Suprapubic skin (tissue), 4 donors: Measurements from ENCODE around the gene ZNF410. TPM values are rescaled to one million over a fixed set of nuclear protein-coding genes. Genes with fewer than 3 reads are reported as not detected.

ENCODE experiments used
- DNase-seq, 2 donors: peaks; one replicate each; pipeline ENCODE4 v3.0.0-alpha.2; 2019; ENCODE audit warnings: low spot score in 2 of 2
- H3K27ac ChIP-seq: fragments of 200-600 bp; sonication (generic); one replicate; pipeline ENCODE4 v1.5.1; 2019
- H3K27me3 ChIP-seq: fragments of 200-600 bp; sonication (generic); one replicate; pipeline ENCODE4 v1.5.1; 2019
- H3K36me3 ChIP-seq: fragments of 200-600 bp; sonication (generic); one replicate; pipeline ENCODE4 v1.5.1; 2019
- H3K4me1 ChIP-seq: fragments of 200-600 bp; sonication (generic); one replicate; pipeline ENCODE4 v1.5.1; 2019
- H3K4me3 ChIP-seq: fragments of 200-600 bp; sonication (generic); one replicate; pipeline ENCODE4 v1.5.1; 2019; ENCODE audit warnings: mild to moderate bottlenecking
- H3K9me3 ChIP-seq: fragments of 200-600 bp; sonication (generic); one replicate; pipeline ENCODE4 v1.5.1; 2019
- EP300 ChIP-seq: sonication (generic); formaldehyde crosslinking; IDR thresholded peaks from one replicate; pipeline ENCODE4 v1.6.1; 2017; ENCODE audit warnings: antibody characterized with exemption
- POLR2A ChIP-seq, 2 donors: fragments of 450-650 bp; IDR thresholded peaks; one replicate each; pipeline ENCODE4 v1.6.1; 2017; ENCODE audit warnings: antibody characterized with exemption in 2 of 2, mild to moderate bottlenecking in 2 of 2, moderate library complexity in 2 of 2
- POLR2AphosphoS5 ChIP-seq, 3 donors: sonication (generic); formaldehyde crosslinking; IDR thresholded peaks; one replicate each; pipeline ENCODE4 v1.6.1; 2017; ENCODE audit warnings: antibody characterized with exemption in 3 of 3
- WGBS: methylation state at CpG from one replicate; pipeline ENCODE4 v1.1.5; 2018; 5-methylcytosine and 5-hydroxymethylcytosine counted together
- total RNA-seq, 4 donors: library from RNA; depleted of rRNA; stranded (reverse); fragments of >200 nt; gene quantifications; one replicate each; pipeline ENCODE4 v1.1.0, GENCODE V29; 2016
- TF ChIP-seq, protein P1 (sequence below), 2 donors: fragments of 200-600 bp in 1 of 2; fragments of 450-650 bp in 1 of 2; sonication (generic) in 1 of 2; IDR thresholded peaks; one replicate each; pipeline ENCODE4 v1.5.1; 2016 to 2019; ENCODE audit warnings: antibody characterized with exemption in 2 of 2, mild to moderate bottlenecking in 1 of 2, moderate library complexity in 1 of 2

ZNF410 gene
- total RNA-seq, 4 donors from 2014 or later, result 51.9 to 71.2 (median 60.4) TPM

- TF ChIP-seq EP300 (no peak), POLR2AphosphoS5 (IDR thresholded peaks at IDR 0.05) (no peak), POLR2A (IDR thresholded peaks at IDR 0.05) (no peak)
- TF ChIP-seq, protein P1, sequence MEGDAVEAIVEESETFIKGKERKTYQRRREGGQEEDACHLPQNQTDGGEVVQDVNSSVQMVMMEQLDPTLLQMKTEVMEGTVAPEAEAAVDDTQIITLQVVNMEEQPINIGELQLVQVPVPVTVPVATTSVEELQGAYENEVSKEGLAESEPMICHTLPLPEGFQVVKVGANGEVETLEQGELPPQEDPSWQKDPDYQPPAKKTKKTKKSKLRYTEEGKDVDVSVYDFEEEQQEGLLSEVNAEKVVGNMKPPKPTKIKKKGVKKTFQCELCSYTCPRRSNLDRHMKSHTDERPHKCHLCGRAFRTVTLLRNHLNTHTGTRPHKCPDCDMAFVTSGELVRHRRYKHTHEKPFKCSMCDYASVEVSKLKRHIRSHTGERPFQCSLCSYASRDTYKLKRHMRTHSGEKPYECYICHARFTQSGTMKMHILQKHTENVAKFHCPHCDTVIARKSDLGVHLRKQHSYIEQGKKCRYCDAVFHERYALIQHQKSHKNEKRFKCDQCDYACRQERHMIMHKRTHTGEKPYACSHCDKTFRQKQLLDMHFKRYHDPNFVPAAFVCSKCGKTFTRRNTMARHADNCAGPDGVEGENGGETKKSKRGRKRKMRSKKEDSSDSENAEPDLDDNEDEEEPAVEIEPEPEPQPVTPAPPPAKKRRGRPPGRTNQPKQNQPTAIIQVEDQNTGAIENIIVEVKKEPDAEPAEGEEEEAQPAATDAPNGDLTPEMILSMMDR (IDR thresholded peaks at IDR 0.05), result no peak
- Histone ChIP-seq H3K4me3 (no peak overlapping the region), H3K4me1 (peaks cover 7% of the 10 kb centered on the region), H3K27me3 (no peaks in the 10 kb centered on the region), H3K36me3 (peaks cover 34% of the 10 kb centered on the region), H3K9me3 (no peaks in the 10 kb centered on the region), H3K27ac (no peak overlapping the region)
- no peak for DNase-seq
- WGBS, result 92% methylated on average over 16 of the region's 17 CpGs
These were observed 57.9 kb downstream of the ZNF410 start for GRCh38 chr14:73944432-73945158.

DNA sequence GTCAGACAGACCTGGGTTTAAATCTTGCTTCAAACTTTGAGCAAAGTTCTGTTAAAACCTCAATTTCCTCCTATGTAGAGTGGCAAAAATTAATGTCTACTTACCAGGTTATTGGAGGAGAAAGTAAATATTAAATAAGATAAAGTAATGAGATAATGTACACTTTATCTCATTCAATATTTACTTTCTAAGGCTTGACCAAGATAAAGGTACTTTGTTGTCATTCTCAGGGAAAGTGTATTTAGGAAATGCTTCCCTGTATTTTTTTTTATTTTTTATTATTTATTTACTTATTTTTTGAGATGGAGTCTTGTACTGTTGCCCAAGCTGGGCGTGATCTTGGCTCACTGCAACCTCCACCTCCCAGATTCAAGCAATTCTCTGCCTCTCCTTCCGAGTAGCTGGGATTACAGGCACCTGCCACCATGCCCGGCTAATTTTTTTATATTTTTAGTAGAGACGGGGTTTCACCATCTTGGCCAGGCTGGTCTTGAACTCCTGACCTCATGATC lies 58.6 kb downstream of the ZNF410 start:
- TF ChIP-seq POLR2A (IDR thresholded peaks at IDR 0.05), result no peak
- no peak for TF ChIP-seq POLR2AphosphoS5 (IDR thresholded peaks at IDR 0.05)
- TF ChIP-seq, protein P1 (IDR thresholded peaks at IDR 0.05), result no peak
- TF ChIP-seq EP300, result no peak

GRCh38 chr14:73949752-73950734 lies 63.4 kb downstream of the ZNF410 start, which contains the start of the genes COQ6 and FAM161B:
Gene COQ6 (plus strand): TSS chr14:73950302. CDS start chr14:73950333, 31 bp downstream.
Gene FAM161B (minus strand): TSS chr14:73950094. CDS start chr14:73950026, 68 bp downstream.
- WGBS, result under 1% methylated on average over 32 of the region's 70 CpGs

More for the DNA sequence above, 58.6 kb downstream of the ZNF410 start:
- H3K4me1 ChIP-seq, result peaks cover 7% of the 10 kb centered on the region
- peaks cover 29% of the 10 kb centered on the region for H3K36me3 ChIP-seq
- H3K9me3 ChIP-seq, result no peaks in the 10 kb centered on the region
- H3K27ac ChIP-seq, result no peak overlapping the region
- H3K27me3 ChIP-seq, result no peaks in the 10 kb centered on the region
- no peak overlapping the region for H3K4me3 ChIP-seq
- no peak for DNase-seq
- 65% methylated on average over 4 of the region's 4 CpGs for WGBS

DNA sequence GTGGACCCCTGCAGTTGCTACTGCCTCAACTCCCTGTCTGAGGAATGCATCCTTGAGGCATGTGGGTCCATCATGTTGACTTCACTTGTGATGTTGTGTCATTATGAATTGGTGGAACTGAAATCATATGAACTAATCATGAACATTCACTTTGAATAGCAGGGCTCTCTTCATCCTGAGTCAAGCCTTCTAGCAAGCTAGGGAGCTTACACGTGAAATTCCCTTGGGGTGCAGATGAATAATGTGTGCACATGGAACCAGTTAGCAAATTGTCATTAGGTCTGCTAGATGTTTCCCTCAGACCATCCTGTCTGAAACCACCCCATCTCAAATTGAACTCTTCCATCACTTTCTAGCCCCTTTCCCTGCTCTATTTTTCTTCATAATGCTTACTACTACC lies 67.1 kb downstream of the ZNF410 start:
- WGBS, result 57% methylated on average over 1 of the region's 1 CpG
- Histone ChIP-seq H3K36me3 (peaks cover 54% of the 10 kb centered on the region), H3K4me3 (no peak overlapping the region), H3K27me3 (no peaks in the 10 kb centered on the region), H3K4me1 (peaks cover 16% of the 10 kb centered on the region), H3K9me3 (no peaks in the 10 kb centered on the region), H3K27ac (no peak overlapping the region)
- DNase-seq, result no peak
- TF ChIP-seq, protein P1 (IDR thresholded peaks at IDR 0.05), result no peak
- TF ChIP-seq EP300 (no peak), POLR2A (IDR thresholded peaks at IDR 0.05) (no peak), POLR2AphosphoS5 (IDR thresholded peaks at IDR 0.05) (no peak)

More at GRCh38 chr14:73949752-73950734, 63.4 kb downstream of the ZNF410 start, which contains the start of the genes COQ6 and FAM161B:
- no peaks in the 10 kb centered on the region for H3K27me3 ChIP-seq
- H3K4me3 ChIP-seq, result peak within 1 kb of the TSS; percentile 80
- H3K9me3 ChIP-seq, result no peaks in the 10 kb centered on the region
- H3K36me3 ChIP-seq, result peaks cover 28% of the 10 kb centered on the region
- TF ChIP-seq EP300 (no peak), POLR2AphosphoS5 (IDR thresholded peaks at IDR 0.05) (peak; percentile 74 to 87 (median 82)), POLR2A (IDR thresholded peaks at IDR 0.05) (peak; percentile 27 to 89)
- TF ChIP-seq, protein P1 (IDR thresholded peaks at IDR 0.05), result no peak
- peaks cover 16% of the 10 kb centered on the region for H3K4me1 ChIP-seq
- H3K27ac ChIP-seq, result peak within 1 kb of the TSS; percentile 91
- peak; percentile 96 to 97 for DNase-seq
